SK-N-SH (cell line): Measurements from ENCODE around the gene PKD1.

Experiments
- CTCF ChIP-seq: fragments of 200-600 bp; sonication (generic); IDR thresholded peaks from 2 replicates; pipeline ENCODE4 v1.6.1; 2017; ENCODE audit warnings: antibody characterized with exemption, mild to moderate bottlenecking, moderate library complexity
- ELF1 ChIP-seq: IDR thresholded peaks from 2 replicates; pipeline ENCODE4 v1.4.0; 2012
- EP300 ChIP-seq, 2 experiments: IDR thresholded peaks; 2 replicates each; pipeline versions ENCODE4 v1.4.0 to v1.6.1; 2012; ENCODE audit warnings: borderline replicate concordance in 1 of 2, low read depth in 1 of 2, low read length in 1 of 2
- EZH2phosphoT487 ChIP-seq: fragments of 200-600 bp; sonication (generic); IDR thresholded peaks from 2 replicates; pipeline ENCODE4 v1.6.1; 2017; ENCODE audit warnings: low read depth, mixed run types, mild to moderate bottlenecking, antibody characterized with exemption, moderate library complexity, borderline replicate concordance
- NRF1 ChIP-seq: IDR thresholded peaks from 2 replicates; pipeline ENCODE4 v1.6.1; 2012; ENCODE audit warnings: low read depth, mild to moderate bottlenecking, low read length
- POLR2AphosphoS5 ChIP-seq: IDR thresholded peaks from 2 replicates; pipeline ENCODE4 v1.6.1; 2012; ENCODE audit warnings: low read depth, low read length
- RAD21 ChIP-seq: IDR thresholded peaks from 2 replicates; pipeline ENCODE4 v1.6.1; 2012; ENCODE audit warnings: mild to moderate bottlenecking, low read length
- RCOR1 ChIP-seq: fragments of 150-350 bp; IDR thresholded peaks from 2 replicates; pipeline ENCODE4 v1.6.1; 2017; ENCODE audit warnings: antibody characterized with exemption, low read length
- TAF1 ChIP-seq: IDR thresholded peaks from 2 replicates; pipeline ENCODE4 v1.6.1; 2012; ENCODE audit warnings: low read depth, mild to moderate bottlenecking, low read length, moderate library complexity, borderline replicate concordance
- USF1 ChIP-seq: IDR thresholded peaks from 2 replicates; pipeline ENCODE4 v1.4.0; 2012; ENCODE audit warnings: low read depth, borderline replicate concordance
- TF ChIP-seq, protein P1 (sequence below): fragments of 150-350 bp; IDR thresholded peaks from 2 replicates; pipeline ENCODE4 v1.6.1; 2016; ENCODE audit warnings: mild to moderate bottlenecking, low read depth, low read length
- TF ChIP-seq, protein P2 (sequence below): IDR thresholded peaks from 2 replicates; pipeline ENCODE4 v1.4.0; 2012; ENCODE audit warnings: low read depth

GRCh38 chr16:2042171-2042985 is 93.3 kb downstream of the PKD1 start:
- TF ChIP-seq CTCF (no peak), EZH2phosphoT487 (no peak), POLR2AphosphoS5 (no peak), TAF1 (no peak), NRF1 (no peak), ELF1 (no peak), USF1 (no peak), RCOR1 (no peak), RAD21 (no peak), EP300 (IDR thresholded peaks at IDR 0.05; ENCODE audit: borderline replicate concordance in 1 of 2, low read depth in 1 of 2, low read length in 1 of 2) (no peak)
- TF ChIP-seq, protein P1, sequence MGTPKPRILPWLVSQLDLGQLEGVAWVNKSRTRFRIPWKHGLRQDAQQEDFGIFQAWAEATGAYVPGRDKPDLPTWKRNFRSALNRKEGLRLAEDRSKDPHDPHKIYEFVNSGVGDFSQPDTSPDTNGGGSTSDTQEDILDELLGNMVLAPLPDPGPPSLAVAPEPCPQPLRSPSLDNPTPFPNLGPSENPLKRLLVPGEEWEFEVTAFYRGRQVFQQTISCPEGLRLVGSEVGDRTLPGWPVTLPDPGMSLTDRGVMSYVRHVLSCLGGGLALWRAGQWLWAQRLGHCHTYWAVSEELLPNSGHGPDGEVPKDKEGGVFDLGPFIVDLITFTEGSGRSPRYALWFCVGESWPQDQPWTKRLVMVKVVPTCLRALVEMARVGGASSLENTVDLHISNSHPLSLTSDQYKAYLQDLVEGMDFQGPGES: no peak
- TF ChIP-seq, protein P2, sequence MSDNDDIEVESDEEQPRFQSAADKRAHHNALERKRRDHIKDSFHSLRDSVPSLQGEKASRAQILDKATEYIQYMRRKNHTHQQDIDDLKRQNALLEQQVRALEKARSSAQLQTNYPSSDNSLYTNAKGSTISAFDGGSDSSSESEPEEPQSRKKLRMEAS: no peak
